GM19463 (cell line): ENCODE results near the gene MAPK10.
"Not testable (repeated sequence)": the region's sequence is repeated elsewhere in the genome, so short reads cannot be mapped to it uniquely, and the experiment has no call there.

ENCODE experiments used
- ATAC-seq: cut with Tn5 transposase; IDR thresholded peaks from one replicate; pipeline ENCODE4 v1.9.1; 2021; ENCODE audit warnings: mild to moderate bottlenecking, moderate library complexity; ENCODE audit not compliant: unreplicated experiment

The MAPK10 gene

GRCh38 chr4:86048426-86048825, 311.4 kb downstream of the MAPK10 start:
- ATAC-seq = no peak

GRCh38 chr4:86044593-86044985, 315.3 kb downstream of the MAPK10 start:
- ATAC-seq = no peak

- peak; percentile 76 for ATAC-seq
Measured at GRCh38 chr4:86043755-86044592, 315.9 kb downstream of the MAPK10 start.

- no peak for ATAC-seq
Measured at GRCh38 chr4:86038037-86038436, 321.8 kb downstream of the MAPK10 start.

- no peak for ATAC-seq
Measured at GRCh38 chr4:86036736-86037135, 323.1 kb downstream of the MAPK10 start.

GRCh38 chr4:86035688-86036087, 324.2 kb downstream of the MAPK10 start:
- no peak for ATAC-seq

GRCh38 chr4:86034616-86035015, 325.2 kb downstream of the MAPK10 start:
- no peak for ATAC-seq

- peak; percentile 10 for ATAC-seq
Measured at GRCh38 chr4:86033171-86033570, 326.7 kb downstream of the MAPK10 start.

GRCh38 chr4:86032476-86033022, 327.3 kb downstream of the MAPK10 start:
- peak; percentile 43 for ATAC-seq

GRCh38 chr4:86031927-86032326, 327.9 kb downstream of the MAPK10 start:
- ATAC-seq = no peak

GRCh38 chr4:86026720-86027119, 333.1 kb downstream of the MAPK10 start:
- no peak for ATAC-seq

GRCh38 chr4:86021671-86022070, 338.2 kb downstream of the MAPK10 start:
- not testable (repeated sequence) for ATAC-seq

GRCh38 chr4:86019906-86020305, 339.9 kb downstream of the MAPK10 start:
- no peak for ATAC-seq

- no peak for ATAC-seq
Measured at GRCh38 chr4:86019362-86019761, 340.5 kb downstream of the MAPK10 start.

GRCh38 chr4:86015412-86016350, 344.2 kb downstream of the MAPK10 start:
- ATAC-seq = no peak

GRCh38 chr4:86014599-86014998, 345.3 kb downstream of the MAPK10 start:
- ATAC-seq = peak; percentile 92

- no peak for ATAC-seq
Measured at GRCh38 chr4:86013621-86014020, 346.2 kb downstream of the MAPK10 start.

- ATAC-seq = no peak
Measured at GRCh38 chr4:86011117-86011516, 348.7 kb downstream of the MAPK10 start.

- ATAC-seq = no peak
Measured at GRCh38 chr4:86007042-86007441, 352.8 kb downstream of the MAPK10 start.

- no peak for ATAC-seq
Measured at GRCh38 chr4:86006057-86006456, 353.8 kb downstream of the MAPK10 start.

GRCh38 chr4:86004030-86004429, 355.8 kb downstream of the MAPK10 start:
- no peak for ATAC-seq
